Smooth muscle cell of the brain vasculature (primary cell): ENCODE data around the gene ESPL1.

Experiments
- DNase-seq: peaks from one replicate; pipeline ENCODE4 v3.0.0-alpha.2; 2012; ENCODE audit warnings: low read depth, low spot score

ESPL1 gene

DNA sequence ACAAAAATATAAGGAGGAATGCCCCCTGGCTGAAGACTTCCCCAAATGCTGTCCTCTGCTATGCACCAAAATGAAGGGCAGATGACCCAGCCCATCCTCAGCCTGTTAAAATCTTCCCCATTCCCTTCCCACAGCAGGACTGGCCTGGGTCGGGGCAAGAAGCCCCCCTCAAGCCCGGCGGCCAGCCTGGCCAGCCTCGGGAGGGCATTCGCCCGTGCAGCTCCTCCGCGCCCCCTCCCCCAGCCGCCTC, 36.5 kb upstream of the ESPL1 start:
- DNase-seq, result no peak

- no peak for DNase-seq
Measured at GRCh38 chr12:53231921-53232645, 36.0 kb upstream of the ESPL1 start, which contains the start of gene RARG. RARG (minus strand) TSS chr12:53232209; CDS start chr12:53227545, 4,664 bp downstream.

DNA sequence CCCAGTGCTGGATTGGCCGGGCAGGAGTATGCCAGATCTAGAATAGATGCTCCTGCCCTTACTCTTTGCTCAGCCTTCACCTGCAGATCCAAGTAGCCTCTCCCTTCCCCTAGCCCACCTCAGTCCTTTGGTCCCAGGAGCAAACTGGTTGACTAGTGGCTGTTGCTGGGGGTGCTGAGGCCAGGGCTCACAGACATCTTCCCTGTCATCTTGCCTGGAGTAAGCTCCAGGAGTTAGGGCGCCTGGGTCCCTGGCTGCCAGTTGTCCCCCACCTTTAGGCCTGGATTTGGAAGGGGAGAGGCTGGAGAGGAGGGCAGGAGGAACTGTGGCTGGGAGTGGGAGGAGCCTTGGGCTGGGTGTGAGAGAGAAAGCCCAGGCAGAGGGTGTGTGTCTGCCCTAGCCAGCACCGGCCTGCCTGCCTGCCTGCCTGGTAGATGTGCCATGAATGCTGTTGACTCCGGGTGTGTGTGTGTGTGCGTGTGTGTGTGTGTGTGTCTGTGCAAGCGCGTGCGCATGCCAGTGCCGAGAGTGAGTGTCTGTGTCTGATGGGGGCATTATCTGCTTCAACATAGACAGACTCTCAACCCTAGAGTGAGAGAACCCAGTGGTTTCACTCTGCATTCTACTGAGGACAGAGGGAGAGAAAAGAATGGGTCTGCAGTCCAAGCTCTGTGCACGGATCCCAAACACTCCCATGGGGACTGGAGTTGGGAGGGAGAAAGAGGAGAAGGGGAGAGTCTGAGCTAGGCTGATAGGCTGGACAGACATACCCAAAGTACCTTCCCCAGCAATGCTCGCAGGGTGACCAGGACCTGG, 35.2 kb upstream of the ESPL1 start:
- DNase-seq, result no peak

GRCh38 chr12:53233671-53234121, 34.4 kb upstream of the ESPL1 start:
- no peak for DNase-seq

GRCh38 chr12:53234271-53234914, 33.7 kb upstream of the ESPL1 start:
- no peak for DNase-seq

DNA sequence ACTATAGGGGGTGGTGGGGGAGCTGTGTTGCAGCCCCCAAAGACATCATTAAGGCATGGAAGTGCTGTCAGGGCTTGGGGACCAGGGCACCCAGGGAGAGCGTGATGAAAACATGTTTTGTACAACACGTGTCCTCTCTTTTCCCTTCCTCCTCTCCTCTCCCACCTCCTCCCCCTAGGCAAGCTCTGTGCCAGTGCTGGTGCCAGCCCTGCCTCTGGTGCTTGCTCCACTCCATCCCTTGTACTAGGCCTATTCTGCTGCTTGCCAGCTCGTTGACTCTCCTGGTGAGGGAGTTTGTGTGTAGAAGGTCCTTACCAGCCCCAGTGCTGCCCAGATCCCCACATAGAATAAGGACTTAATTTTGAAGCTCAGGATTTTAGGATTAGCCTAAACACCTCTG, 32.9 kb upstream of the ESPL1 start:
- DNase-seq, result no peak

GRCh38 chr12:53235742-53236442, 32.2 kb upstream of the ESPL1 start:
- DNase-seq, result no peak

- no peak for DNase-seq
Measured at GRCh38 chr12:53236443-53237111, 31.5 kb upstream of the ESPL1 start.

GRCh38 chr12:53239643-53240258, 28.3 kb upstream of the ESPL1 start:
- DNase-seq, result no peak

- no peak for DNase-seq
Measured at GRCh38 chr12:53241623-53242412, 26.3 kb upstream of the ESPL1 start.

- no peak for DNase-seq
Measured at GRCh38 chr12:53244337-53244736, 23.8 kb upstream of the ESPL1 start.

DNA sequence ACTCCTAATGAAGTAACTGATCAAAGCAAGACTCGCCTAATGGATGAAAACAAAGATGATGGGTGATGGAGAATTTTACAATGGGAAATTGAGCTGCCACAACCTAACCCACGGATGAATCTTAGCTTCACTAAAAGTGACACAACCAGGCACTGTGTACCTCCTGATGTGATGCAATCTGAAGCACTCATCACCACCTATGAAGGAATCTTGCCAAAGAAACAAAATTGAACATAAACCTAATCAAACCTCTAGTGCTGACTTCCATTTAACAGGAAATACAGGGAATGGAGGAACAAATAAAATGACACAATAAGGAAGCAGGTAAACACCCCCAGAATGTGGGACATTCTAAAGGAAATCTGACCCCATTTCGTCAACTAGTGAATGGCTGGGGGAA, 22.8 kb upstream of the ESPL1 start:
- no peak for DNase-seq

GRCh38 chr12:53251477-53252348, 16.4 kb upstream of the ESPL1 start:
- no peak for DNase-seq

DNA sequence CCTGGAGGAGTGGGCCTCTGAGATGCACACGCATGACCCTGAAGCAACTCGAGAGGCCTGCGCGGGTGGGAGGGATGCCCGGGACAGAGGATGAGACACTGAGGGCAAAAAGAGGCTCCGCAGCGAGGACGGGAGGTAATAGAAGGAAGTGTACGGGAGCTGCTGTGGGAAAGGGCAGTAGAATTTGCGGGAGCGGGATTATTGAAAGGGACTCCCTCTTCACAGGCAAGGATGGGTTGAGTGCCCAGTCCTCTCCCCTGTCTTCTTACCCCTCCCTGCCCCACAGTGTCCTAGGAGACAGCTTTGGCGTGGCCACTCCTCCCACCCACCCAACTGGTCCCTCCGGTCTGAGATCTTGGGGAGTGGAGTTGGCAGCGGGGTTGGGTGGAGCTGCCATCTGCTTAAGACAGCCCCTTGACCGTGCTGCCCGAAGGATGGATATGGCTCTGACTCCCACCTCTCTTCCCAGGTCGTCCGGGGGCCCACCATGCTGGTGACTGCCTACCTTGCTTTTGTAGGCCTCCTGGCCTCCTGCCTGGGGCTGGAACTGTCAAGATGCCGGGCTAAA, 15.7 kb upstream of the ESPL1 start:
- no peak for DNase-seq

DNA sequence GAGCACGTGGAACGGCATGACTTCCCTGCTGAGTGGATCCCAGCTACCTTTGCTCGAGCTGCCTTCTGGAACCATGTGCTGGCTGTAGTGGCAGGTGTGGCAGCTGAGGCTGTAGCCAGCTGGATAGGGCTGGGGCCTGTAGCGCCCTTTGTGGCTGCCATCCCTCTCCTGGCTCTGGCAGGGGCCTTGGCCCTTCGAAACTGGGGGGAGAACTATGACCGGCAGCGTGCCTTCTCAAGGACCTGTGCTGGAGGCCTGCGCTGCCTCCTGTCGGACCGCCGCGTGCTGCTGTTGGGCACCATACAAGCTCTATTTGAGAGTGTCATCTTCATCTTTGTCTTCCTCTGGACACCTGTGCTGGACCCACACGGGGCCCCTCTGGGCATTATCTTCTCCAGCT, 14.8 kb upstream of the ESPL1 start:
- no peak for DNase-seq

DNA sequence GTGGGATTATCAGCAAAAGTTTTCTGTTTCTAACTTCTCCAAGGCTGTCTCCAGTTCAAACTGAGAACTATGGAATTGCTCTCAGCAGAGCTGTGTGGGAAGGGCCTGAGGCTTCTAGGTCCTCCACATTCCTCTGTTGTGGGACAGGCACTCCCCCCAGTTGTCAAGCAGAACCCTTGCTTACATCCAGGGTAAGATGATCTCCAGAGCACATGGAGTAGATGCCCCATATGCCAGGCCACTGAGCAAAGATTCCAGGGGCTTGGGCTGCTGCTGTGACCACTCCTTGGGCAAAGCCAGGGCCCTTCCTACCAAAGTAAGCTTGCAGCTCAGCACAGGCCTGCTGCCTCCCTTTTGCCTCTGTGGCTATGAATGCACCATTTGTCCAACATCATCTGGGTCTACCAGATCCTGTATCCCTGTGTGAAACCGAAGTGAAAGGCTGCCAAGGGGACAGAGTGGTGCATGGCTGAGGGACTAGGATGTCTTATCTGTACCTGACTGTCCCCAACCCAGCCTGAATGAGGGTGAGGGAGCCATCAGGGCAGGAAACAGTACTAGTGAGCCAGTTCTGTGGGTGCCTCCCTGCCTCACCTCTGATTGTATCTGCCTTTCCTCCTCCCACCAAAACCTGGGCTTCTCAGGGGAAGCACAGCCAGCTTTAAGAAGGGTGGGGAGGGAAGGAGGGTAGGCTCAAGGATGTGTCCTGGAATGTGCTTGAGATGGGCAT, 13.1 kb upstream of the ESPL1 start:
- DNase-seq, result no peak

DNA sequence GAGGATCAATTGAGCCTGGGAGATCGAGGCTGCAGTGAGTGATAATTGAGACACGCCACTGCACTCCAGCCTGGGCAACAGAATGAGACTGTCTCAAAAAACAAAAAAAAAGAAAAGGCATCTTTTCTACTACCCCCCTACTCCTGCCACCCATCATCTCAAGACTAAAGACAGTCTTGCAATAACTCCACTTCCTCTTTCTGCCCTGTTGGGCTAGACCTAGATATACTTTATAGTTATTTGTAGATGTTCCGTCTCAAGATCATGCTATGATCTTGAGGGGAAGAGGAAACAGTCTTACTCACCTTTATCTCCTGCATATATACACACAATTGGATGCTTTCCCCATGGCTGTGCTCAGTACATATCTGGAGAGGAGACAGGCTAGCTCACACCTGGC, 12.1 kb upstream of the ESPL1 start:
- no peak for DNase-seq
